Hematopoietic multipotent progenitor cell treated with erythropoietin and hydrocortisone succinate and interleukin-3 and kit ligand, for 4 days (in vitro differentiated cells): Measurements from ENCODE around the gene ELP4.
"Not testable (repeated sequence)": the region's sequence is repeated elsewhere in the genome, so short reads cannot be mapped to it uniquely, and the experiment has no call there.

Experiments used
- DNase-seq: peaks from one replicate; pipeline ENCODE4 v3.0.0-alpha.2; 2015

ELP4 gene

GRCh38 chr11:31649129-31649966, 139.8 kb downstream of the ELP4 start:
- DNase-seq = no peak

GRCh38 chr11:31651208-31651607, 141.6 kb downstream of the ELP4 start:
- no peak for DNase-seq

- no peak for DNase-seq
These were observed 142.3 kb downstream of the ELP4 start for GRCh38 chr11:31651822-31652221.

GRCh38 chr11:31652528-31652927, 143.0 kb downstream of the ELP4 start:
- no peak for DNase-seq

- no peak for DNase-seq
These were observed 145.9 kb downstream of the ELP4 start for GRCh38 chr11:31655483-31655882.

- DNase-seq = no peak
These were observed 146.5 kb downstream of the ELP4 start for GRCh38 chr11:31656051-31656450.

GRCh38 chr11:31657091-31657490, 147.5 kb downstream of the ELP4 start:
- no peak for DNase-seq

GRCh38 chr11:31664129-31664528, 154.6 kb downstream of the ELP4 start:
- no peak for DNase-seq

GRCh38 chr11:31664954-31665353, 155.4 kb downstream of the ELP4 start:
- DNase-seq = no peak

GRCh38 chr11:31671681-31672080, 162.1 kb downstream of the ELP4 start:
- no peak for DNase-seq

GRCh38 chr11:31673108-31673507, 163.5 kb downstream of the ELP4 start:
- DNase-seq = not testable (repeated sequence)

GRCh38 chr11:31676280-31676982, 166.9 kb downstream of the ELP4 start:
- no peak for DNase-seq

GRCh38 chr11:31680770-31681169, 171.2 kb downstream of the ELP4 start:
- DNase-seq = no peak

GRCh38 chr11:31687256-31687655, 177.7 kb downstream of the ELP4 start:
- DNase-seq = no peak

GRCh38 chr11:31687861-31688260, 178.3 kb downstream of the ELP4 start:
- DNase-seq = no peak

- no peak for DNase-seq
These were observed 180.0 kb downstream of the ELP4 start for GRCh38 chr11:31689559-31689958.

GRCh38 chr11:31690041-31690440, 180.5 kb downstream of the ELP4 start:
- no peak for DNase-seq

- DNase-seq = no peak
These were observed 180.9 kb downstream of the ELP4 start for GRCh38 chr11:31690516-31690915.

GRCh38 chr11:31692466-31692865, 182.9 kb downstream of the ELP4 start:
- DNase-seq = no peak

- DNase-seq = not testable (repeated sequence)
These were observed 187.5 kb downstream of the ELP4 start for GRCh38 chr11:31697049-31697448.

GRCh38 chr11:31699066-31699465, 189.5 kb downstream of the ELP4 start:
- no peak for DNase-seq

- DNase-seq = no peak
These were observed 193.4 kb downstream of the ELP4 start for GRCh38 chr11:31702966-31703365.

GRCh38 chr11:31706357-31706756, 196.8 kb downstream of the ELP4 start:
- DNase-seq = no peak

- no peak for DNase-seq
These were observed 201.6 kb downstream of the ELP4 start for GRCh38 chr11:31711137-31711536.
